Frontal cortex (tissue), 4 donors: Measurements from ENCODE around the gene ANKMY1. TPM values are rescaled to one million over a fixed set of nuclear protein-coding genes. Genes with fewer than 3 reads are reported as not detected.
"Not testable (repeated sequence)": the region's sequence is repeated elsewhere in the genome, so short reads cannot be mapped to it uniquely, and the experiment has no call there.

ENCODE experiments used
- DNase-seq, 2 donors: peaks; one replicate each; pipeline ENCODE4 v3.0.0; 2012; ENCODE audit warnings: low spot score in 2 of 2
- FAIRE-seq: peaks from 2 replicates; lab custom pipeline; 2012; peaks lifted over from hg19 to GRCh38; lab: Jason Lieb, UNC
- total RNA-seq: library from RNA; depleted of rRNA; stranded (reverse); fragments of >200 nt; gene quantifications from one replicate; pipeline ENCODE4 v1.2.3, GENCODE V29; 2014
- donor health status: control.
- donor health status: control.
- donor health status: control.

The ANKMY1 gene
- total RNA-seq, 1 donor from 2014 or later: 4.9 TPM

DNA sequence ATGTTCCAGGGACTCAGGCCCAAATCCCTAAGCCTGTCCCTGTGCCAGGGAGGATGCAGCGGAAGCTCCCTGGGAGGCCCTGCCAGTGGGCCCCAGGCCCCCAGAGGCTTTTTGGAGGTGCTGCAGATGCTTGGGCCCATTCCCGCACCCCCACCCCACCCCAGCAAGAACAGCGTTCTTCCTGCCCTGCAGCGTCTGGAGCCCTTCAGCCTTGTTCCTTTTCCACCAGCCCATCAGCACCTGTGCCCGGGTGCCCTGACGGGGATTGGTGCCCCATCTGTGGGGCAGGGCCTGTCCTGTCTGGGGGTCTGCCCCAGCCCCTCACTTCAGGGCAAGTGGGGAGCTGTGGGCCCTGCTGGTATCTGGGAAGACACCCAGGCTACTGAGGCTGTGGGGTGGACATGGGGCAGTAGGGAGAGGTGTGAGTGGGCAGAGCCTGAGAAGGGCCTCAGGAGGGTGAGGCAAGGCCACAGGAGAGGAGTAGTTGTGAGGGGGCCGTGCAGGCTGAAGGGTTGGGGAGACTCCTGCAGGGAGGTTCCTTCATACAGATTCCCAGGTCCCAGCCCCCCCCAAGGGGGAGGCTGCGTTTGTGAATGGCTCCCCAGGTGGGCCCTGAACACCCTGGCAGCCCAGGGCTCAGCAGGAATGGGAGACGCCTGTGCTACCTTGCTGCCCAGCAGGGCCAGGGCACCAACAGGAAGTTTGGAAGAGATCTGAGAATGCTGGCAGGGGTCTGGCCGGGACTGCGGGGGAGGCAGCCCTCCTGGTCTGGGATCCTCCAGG lies 12.9 kb upstream of the ANKMY1 start:
- DNase-seq: no peak
- FAIRE-seq: no peak

DNA sequence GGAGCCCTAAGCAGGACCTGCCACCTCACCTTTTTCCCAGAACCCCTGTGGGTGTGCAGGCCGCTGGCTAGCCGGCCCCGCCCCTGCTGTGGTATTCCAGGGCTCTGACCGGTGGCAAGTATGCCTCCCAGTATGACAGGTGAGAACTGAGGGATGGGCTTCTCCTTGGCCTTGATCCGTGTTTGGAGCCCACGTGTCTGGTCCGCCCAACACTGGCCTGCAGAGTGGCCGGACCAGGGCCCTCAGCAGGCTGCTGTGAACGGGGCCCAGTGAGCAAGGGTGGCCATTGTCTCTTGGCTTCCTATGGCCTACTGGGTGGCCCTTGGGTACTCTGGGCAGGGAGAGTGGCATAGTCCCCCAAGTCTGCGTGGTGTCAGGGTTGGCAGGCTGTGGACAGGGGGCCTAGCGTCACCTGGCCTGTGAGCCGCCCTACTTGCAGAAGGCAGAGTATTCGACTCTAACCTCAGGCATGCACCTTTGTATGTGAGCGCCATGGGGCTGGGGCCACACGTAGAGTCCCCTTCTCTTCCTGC lies 12.3 kb upstream of the ANKMY1 start:
- FAIRE-seq: no peak
- DNase-seq: no peak

- FAIRE-seq (no peak), DNase-seq (no peak)
Measured at GRCh38 chr2:240569523-240569997, 11.8 kb upstream of the ANKMY1 start.

GRCh38 chr2:240568678-240569522 lies 11.1 kb upstream of the ANKMY1 start:
- FAIRE-seq: no peak

DNA sequence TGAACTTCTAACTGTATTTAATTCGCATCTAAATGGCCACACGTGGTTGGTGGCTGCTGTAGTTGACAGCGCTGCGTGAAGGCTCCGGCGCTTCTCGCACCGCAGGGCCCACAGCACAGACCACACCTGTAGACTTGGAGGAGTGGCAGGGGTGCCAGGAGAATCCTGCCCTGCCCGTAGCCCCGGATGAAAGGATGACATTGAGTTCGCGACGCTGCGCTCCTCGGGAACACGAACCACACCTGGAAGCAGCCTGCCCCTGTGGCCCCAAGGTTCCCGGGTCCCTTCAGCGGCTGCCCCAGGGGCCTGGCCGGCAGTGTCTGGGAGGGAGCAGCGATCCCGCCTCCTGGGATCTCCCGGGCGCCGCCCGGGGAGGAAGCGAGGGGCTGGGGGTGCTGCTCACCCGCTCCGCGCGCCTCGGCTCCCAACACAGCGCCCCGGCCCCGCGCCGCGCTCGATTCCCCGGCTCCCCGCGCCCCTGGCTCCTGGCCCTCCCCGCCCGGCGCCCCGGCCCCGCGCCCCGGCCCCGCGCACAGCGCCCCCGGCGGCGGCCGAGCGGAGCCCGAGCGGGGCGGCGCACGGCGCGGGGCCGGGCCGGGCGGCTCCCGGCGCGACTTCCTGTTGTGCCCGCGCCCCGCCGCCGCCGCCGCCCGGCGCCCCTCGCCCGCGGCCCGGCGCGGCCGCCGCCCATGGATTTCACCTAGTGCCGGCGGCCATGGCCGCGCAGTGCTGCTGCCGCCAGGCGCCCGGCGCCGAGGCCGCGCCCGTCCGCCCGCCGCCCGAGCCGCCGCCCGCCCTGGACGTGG lies 10.3 kb upstream of the ANKMY1 start, which contains the start of gene RNPEPL1:
Gene RNPEPL1 (plus strand): TSS at position 613 of the 806 bp plus-strand sequence. CDS start 103 bp downstream, at position 716.
- peak; percentile 73 to 81 for DNase-seq
- FAIRE-seq: no peak

More at GRCh38 chr2:240568678-240569522, 11.1 kb upstream of the ANKMY1 start:
- peak; percentile 85 to 86 for DNase-seq

- DNase-seq (no peak), FAIRE-seq (no peak)
Measured at GRCh38 chr2:240567137-240567871, 9.5 kb upstream of the ANKMY1 start.

DNA sequence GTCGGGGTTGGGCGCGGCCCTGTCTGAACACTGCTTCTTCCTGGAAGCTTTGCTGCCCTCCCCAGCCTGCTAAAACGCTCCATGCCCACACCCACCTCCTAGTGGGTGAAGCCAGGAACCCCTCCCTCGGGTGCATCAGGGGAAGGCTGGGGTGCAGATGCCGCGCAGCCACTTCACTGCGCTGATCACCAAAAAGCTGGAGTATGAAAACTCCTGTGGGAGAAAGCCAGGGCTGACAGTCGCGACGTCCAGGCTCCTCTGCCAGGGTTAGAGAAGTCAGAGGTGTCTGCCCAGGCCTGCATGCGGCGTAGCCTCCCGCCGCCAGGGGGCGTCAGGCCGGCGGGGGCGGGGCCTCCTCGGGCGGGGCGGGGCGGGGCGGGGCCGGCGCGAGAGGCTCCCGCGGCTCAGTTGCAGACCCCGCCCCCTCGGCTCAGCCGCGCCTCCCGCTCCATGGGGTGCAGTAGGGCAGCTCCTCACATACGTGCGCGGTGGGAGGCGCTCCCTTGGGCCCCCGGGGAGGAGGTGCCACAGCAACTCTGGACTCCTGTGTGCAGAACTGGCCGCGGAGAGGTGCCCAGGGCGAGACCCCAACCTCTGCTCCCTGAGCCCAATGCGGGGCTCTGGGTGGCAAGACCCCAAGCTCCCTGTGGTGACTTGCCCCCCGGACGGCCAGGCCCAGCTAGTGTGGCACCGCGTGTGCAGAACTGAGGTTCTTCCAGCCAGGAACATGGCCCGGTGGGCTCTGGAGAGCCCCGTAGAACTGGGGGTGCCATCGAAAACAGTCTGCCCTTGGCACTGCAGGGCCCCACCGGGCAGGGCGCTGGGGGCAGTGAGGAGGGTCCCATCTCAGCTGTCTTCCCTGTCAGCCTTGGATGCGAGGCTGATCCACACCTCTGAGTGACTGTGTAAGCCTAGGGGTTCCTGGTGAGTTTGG lies 8.7 kb upstream of the ANKMY1 start:
- FAIRE-seq (no peak), DNase-seq (peak; percentile 84 to 87)

DNA sequence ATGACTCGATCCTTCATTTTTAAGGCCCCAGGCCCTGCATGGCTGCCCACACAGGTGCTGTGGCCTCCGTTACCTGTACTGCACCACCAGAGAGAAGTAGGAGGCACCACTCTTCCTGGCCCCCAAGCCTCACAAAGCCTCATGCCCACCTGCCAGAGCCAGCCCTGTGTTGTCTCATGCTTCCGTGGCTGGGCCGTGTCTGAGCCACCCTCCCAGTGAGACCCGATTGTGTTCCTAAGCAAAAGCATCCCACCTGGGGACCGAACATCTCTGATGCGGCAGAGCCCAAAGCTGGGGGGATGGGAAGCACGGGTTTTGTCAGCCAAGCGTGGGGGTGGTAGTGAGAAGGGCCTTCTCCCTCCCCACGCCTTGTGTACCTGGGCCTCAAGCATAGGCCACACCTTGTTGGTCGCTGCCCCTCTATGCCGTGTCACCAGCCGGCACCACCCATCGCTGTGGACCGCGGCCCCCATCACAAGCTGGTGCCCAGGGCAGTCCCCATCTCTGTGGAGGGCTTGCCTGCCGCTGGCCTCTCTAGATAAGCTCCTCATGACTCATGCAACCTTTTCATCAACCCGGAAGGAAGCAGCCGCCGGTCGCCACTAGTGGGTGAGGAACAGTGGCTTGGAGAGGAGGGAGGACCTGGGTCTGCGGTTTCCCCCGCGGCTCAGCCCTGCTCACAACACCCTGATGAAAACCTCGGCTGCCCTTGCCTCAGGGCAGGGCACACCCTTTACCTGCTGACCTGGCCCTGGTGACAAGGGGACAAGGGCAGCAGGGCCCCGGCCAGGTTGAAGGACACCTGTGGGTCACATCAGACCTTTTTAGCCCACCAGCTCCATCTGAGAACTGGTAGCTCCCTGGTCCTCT lies 7.8 kb upstream of the ANKMY1 start:
- DNase-seq (no peak), FAIRE-seq (no peak)

DNA sequence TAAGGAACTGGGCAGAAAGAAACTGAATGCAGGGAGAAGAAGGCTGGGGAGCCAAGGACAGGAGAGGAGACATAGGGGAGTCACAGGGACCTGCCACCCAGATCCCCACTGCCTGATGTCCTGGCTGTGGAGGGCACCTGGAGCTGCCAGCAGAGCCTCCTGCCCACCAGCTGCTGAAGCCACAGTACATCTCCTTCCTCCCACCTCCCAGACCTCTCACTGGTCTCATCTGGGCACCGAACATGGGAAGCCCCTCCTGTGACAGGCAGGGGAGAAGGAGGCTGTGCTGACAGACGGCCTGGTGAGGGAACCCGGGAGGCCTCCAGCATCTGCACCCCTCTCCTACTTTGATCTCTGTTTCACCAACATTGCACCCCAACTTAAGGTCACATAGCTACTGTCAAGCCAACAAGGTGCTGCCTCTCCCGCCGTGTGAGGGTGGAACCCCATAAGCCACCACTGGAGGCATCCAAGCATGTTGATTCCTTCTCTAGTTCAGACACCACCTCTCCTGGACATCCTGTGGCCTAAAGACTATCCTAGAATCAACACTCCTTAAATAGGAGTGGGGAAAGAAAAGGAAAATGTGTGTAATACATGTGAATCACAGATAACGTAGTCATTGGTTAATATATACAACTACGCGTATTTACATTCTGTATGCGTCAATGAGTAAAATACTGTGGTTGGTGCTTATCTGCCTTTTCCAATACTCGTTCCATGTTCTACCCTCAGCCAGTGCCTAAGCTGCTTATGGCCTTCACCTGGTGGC lies 7.0 kb upstream of the ANKMY1 start:
- DNase-seq: no peak
- FAIRE-seq: no peak

GRCh38 chr2:240563951-240564560 lies 6.3 kb upstream of the ANKMY1 start:
- FAIRE-seq: no peak
- DNase-seq: no peak

DNA sequence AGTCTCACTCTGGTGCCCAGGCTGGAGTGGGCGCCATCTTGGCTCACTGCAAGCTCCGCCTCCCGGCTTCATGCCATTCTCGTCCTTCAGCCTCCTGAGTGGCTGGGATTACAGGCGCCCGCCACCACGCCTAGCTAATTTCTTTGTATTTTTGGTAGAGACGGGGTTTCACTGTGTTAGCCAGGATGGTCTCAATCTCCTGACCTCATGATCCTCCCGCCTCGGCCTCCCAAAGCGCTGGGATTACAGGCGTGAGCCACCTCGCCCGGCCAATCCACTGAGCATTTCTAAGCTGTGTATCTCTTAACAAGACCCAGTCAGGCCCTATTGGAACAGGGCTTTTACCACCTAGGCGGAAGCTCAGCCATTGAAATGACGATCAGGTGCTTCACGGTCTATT lies 5.4 kb upstream of the ANKMY1 start:
- not testable (repeated sequence) for FAIRE-seq, DNase-seq

- FAIRE-seq (no peak), DNase-seq (no peak)
Measured at GRCh38 chr2:240561325-240561971, 3.7 kb upstream of the ANKMY1 start.

DNA sequence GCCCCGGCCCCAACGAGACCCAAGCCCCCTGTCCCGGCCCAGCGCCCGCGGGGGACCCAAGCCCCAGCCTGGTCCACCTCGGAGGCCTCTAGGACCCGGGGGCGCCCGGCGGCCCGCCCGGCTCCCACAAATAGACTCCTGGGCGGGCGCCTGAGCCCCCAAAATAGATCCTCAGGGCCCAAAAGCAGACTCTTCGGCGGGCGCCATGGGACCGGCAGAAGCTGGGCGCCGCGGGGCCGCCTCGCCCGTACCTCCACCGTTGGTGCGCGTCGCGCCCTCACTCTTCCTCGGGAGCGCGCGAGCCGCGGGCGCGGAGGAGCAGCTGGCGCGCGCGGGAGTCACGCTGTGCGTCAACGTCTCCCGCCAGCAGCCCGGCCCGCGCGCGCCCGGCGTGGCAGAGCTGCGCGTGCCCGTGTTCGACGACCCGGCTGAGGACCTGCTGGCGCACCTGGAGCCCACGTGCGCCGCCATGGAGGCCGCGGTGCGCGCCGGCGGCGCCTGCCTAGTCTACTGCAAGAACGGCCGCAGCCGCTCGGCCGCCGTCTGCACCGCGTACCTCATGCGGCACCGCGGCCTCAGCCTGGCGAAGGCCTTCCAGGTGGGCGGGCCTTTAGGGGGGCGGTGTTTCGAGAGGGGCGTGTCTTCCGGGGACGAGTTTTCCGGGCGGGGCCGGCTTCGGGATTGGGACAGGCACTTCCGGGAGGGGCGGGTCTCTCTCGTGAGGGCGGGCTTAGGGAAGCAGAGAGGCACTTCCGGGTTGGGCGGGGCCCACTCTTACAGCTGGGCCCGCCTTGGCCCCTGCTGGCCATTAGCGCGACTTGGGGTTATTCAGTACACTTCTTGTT lies 2.9 kb upstream of the ANKMY1 start:
- peak; percentile 96 to 98 for DNase-seq
- FAIRE-seq: no peak

DNA sequence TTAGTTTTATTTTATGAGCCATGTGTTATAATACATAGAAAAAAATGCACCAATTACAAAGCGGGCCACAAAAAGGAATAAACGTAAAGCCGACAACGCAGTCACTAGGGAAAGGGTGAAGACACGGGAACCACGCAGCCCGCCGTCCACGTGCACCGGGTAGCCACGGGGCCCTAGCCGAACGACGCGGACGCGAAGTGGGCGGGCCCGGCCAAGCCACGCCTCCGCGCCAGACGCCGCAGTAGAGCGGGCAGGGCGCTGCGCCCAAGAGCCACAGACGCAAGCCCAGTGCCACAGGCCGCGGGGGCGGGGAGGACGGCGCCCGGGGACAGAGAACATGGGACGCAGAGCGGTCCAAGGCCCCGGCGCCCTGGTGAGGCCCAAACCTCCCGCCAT lies 2.3 kb upstream of the ANKMY1 start, which contains the start of gene DUSP28:
Gene DUSP28 (plus strand): TSS at position 274 of the 396 bp plus-strand sequence. CDS start 328 bp downstream, outside the sequence.
- FAIRE-seq (no peak), DNase-seq (peak; percentile 93 to 95)
